8988T (cell line): Measurements from ENCODE around the gene DACH1.
"Not testable (repeated sequence)": the region's sequence is repeated elsewhere in the genome, so short reads cannot be mapped to it uniquely, and the experiment has no call there.

Source experiments
- DNase-seq: peaks from one replicate; pipeline ENCODE4 v3.0.0; 2011

Gene DACH1

DNA sequence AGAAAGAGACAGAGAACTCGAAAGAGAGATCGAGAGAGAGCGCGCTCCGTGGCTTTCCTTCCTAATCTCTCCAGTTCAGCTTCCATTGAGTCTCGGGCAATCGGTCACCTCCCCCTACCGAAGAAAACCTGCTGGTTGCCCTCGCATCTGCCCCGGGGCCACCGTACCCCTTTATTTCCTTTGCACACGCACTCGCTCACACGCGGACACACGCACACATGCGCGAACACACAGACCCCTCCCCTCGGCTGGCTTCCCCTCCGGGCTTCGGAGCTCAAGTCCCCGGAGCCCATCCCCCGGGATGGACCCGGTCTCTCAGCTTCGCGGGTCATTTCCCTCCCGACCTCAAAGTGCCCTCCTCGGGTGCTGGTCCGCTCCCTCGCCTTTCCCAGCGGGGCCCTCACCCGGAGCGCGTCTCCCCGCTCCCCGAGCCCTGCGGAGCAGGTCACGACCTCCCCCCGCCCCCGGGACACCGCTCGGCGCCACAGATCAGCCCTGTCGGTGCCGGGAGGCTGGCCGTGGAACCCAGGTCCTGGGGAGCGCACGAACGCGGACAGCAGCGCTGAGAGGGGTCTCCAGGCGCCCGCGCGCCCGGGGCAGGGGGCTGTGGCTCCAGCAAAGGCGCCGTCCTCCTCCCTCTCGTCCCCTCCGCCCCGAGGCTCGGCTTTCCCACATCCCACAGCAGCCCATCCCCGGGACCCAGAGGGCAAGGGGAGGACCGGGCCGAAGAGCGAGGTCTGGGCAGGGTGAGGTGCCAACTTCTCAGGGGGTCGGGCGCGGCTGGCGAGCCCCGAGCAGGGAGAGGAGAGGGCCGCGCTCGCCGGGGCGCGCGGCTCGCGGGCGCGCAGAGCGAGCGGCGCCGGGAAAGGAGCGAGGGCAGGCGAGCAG lies 1.8 kb downstream of the DACH1 start:
- DNase-seq, result peak; percentile 32

DNA sequence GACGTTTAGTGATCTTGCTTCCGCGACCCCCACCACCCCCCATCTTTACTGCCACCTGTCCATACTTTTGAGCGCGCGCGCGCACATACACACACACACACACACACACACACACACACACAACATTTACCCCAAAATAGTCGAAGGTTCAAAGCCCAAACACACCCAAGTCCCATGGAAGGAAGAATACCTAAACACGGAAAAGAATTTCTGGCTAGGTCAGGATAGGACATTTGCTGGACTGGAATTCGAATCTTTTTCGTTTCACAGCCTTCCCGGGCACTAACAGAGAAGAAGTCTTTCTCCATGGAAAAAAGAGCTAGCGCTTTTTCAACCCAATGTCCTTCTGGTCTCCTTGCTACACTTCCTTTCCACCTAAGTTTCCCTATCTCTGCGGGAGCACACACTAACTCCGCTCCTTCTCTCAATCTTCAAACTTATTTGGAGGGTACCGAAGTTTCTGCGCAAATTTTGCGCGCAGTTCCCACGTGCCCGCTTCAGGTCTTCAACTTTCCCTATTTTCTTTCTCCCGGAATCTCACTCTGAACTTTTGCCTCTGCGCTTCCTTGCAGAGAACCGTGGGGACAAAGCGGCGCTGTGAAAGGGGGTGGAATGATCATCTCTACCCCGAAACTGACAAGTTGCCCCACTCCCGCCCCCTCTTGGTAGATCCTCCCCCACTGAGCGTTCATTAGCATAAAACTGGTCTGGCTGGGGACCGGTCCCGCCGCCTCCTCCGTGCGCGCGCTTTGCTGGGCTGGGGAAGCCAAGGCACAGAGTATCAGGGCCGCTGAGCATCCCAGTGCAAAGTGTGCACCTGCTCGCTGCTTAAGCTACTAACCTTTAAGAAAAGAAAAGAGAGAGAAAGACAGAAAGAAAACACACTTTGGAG lies 2.7 kb downstream of the DACH1 start:
- peak; percentile 36 for DNase-seq

DNA sequence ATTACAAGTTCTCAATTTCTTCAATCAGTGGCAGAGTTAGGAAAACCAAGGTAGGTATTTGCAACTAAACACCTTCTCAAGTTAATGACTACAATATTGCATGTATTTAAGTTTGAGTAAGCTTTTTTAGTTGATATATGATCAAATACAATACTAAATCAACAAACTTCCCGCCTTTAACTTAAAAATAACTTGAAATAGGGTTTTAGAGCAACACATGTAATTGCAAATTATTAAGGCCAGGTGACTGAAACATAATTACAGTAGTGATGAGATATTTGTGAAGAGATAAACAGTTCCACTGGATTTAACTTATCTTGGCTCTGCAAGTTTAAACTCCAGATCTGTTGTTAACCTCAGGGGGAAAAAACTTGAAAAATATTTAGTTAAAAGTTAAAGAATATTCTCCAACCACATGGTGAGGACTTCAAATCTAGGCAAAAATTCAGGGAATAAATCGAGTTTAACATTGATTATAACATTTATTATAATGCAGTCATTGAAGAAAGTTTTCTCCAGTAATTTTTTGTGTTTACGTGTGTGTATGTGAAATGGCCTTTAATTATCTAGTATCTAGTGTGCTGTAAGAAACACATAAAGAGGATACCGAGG lies 3.6 kb downstream of the DACH1 start:
- DNase-seq, result no peak

DNA sequence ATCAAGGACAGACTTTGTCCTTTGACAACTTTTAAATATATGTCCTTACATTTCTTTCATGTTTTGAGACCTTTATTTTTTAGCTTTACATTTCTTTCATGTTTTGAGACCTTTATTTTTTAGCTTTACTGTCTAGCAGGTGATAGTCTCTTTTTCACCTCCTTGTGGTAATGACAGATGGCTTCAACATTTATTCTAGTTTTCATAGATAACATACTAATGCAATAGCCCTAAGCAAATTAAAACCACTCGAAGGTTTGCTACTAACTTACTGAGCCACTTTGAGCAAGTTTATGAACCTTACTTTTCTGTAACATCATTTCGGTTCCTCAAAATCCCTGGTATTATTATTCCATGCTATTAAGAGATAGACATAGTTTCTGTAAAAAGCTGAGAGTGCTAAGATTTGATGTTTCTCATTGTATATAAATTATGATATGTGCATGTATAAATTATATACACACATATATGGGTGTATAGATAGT lies 4.5 kb downstream of the DACH1 start:
- no peak for DNase-seq

DNA sequence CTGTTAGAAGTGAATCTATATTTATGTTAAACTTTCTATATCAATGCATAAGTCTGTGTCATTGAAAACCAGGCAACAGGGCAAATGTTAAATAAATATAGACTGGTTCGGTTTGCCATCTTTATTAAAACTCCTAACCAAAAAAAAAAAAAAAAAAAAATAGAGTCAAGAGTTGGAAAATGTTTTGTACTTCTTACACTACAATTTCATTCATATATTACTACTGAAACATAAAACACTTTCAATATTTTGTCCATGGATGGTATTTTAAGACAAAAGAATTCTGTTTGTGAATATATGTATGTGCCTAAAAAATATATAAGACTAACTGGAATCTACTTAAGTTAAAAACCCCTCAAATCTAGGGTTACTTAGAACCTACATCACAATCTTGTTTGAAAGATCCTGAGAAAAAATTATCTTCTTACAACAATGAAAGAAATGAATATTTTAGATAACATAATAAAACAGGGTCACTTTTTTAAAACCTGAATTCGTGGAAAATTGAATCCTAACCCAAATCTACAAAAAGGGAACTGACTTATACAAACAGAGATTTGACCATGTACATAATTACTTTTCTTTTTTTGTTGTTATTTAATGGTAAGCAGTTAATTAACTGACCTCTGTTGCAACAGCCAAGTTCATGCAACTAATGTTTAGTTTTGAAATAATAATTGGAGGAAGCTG lies 5.1 kb downstream of the DACH1 start:
- DNase-seq, result no peak

DNA sequence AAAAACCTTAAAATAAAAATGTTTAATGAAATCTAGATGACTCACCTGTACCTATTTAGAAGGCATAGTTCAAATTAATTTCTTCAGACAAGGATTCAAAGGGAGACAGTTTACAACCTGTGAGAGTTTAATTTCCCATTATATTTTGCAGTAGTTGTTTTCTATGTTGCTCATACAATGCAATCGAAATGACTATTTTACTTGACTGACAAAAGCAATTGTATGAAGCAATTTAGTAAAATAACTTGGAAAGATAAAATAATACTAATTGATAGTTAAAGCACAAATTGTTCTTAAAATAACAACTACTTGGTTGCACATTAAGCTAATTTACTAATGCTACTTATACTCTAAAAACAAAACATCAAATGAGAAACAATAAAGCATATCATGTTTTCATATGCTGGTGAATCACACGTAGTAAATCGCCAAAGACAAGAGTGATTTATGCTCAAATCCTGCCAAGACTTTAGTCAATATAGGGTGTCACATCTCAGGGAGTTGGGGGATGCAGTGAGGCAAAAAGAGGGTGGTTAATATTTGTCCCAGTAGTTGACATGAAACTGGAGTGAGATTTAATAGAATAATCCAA lies 6.4 kb downstream of the DACH1 start:
- DNase-seq, result no peak

DNA sequence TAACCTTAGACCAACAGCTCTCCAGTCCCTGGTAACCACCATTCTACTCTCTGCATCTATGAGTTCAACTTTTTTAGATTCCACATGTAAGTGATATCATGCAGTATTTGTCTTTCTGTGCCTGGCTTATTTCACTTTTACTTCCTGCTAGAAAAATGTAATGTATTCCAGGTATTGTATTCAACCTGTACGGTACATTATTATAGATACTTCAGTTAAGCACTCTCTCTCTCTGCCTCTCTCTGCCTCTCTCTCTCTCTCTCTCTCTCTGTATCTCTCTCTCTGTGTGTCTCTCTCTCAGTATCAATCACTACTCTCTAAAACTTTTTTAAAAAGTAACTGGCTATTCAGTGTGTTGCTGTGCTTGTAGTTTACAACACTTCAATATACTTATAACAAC lies 8.4 kb downstream of the DACH1 start:
- no peak for DNase-seq

DNA sequence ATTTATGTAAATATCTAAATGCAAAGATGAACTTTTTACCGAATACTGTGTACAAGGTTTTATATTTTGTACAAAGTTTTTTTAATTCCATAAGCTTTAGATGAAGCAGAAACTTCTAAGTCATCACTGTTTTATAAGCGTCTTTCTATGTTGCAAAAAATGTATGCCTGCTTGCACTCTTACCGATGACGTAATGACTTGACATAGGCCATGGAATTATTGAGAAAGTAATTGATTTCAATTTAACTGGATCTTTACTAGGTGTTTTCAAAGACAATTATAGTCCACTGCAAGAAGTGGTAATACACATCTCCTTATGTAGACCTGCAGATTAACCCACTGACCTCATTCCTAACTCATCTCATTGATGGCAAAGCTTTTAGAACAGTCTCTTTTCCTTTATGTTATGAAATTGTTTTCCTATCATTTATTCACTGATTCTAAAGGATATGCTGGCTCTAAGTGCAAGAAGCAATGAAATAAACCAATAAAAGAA lies 10.4 kb downstream of the DACH1 start:
- DNase-seq, result no peak

DNA sequence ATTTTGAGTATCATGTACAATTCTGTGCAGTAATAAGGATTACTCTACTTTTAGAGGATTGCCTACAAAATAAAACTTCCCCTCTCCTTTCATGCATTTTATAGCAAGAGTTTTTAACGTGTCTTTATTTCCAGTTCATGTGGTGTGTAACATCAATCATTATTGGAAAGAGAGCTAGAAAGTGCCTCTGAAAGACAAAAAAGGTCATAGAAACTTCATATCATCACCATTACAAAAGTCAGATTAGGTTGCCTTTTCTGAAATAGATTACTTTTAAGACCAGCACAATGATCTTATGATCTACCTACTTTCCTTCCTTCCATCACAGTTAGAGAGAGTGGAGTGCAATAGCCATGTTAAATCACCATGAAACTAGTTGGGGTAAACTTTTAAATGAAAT lies 12.6 kb downstream of the DACH1 start:
- DNase-seq, result no peak

DNA sequence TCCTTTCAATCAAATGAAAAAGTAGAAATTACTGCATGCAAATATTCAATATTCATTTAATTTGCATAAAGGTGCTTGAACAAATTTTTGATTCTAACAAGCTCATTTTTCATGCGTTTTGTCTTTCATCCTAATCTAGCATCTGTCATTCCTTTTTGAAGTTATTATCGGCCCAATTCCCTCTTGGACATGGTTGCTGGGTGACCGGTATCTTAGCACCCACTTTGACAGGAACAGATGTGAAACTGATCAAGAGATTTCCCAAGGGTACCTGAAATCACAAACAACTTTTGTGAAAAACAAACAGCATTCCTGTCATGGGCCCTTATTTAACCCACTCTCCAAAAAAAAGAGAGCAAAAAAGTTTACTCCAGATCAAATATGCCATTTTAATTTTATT lies 13.3 kb downstream of the DACH1 start:
- no peak for DNase-seq

DNA sequence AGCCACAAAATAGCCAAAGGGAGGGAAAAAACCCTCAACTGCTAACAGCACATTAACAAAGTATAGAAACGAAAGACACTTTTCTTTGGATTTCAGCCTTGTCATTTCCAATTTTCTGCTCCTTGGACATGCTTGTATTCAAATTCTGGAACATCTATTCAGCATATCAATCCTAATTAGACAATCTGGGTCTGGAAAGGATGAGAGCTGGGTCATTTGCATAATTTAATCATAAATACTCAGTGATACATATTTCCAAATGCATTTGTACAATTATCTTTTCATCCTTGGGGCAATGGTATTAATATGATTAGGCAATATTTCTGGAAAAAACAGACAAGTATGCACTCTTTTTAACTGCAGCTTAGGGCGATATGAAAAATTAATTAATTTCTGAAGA lies 14.3 kb downstream of the DACH1 start:
- DNase-seq, result no peak

DNA sequence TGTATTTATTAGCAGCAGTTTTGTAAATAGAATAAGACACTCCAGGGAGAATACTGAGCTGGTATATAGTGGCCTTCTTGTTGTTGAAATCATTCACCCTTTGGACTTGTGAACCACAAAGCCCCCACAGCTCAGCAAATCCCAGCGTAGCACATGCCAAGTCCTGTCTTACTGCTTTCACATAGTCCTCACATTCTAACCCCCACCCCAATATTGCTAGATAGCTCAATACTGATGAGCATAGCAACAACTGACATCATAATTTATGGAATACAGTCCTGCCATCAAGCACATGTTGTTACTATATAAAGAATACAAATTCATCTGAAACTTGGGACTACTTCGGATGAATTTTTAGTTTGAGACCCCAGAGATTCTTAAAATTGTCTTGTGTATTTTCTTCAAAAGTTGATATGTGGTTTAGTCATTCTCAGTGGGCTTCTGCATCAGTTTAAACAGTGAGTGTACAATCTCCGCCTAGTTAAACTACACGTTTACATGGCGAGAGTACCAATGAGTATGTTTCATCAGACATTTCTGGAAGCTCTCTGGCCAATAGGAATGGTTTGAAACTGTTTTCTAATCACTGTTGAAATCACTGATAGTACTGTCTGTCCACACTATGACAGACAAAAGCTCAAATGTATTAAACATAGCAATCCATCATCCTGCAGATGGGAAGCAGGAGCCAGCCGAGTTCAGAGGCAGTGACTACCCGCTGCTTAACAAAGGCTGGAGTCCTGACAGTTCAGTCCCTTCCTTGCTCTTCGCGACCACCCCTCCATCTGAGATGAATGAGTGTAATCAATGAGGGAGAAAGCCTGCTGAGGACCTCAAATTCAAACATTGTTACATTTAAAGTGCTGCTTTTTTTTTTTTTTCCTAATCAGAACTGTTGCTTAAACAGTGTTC lies 15.2 kb downstream of the DACH1 start:
- no peak for DNase-seq

DNA sequence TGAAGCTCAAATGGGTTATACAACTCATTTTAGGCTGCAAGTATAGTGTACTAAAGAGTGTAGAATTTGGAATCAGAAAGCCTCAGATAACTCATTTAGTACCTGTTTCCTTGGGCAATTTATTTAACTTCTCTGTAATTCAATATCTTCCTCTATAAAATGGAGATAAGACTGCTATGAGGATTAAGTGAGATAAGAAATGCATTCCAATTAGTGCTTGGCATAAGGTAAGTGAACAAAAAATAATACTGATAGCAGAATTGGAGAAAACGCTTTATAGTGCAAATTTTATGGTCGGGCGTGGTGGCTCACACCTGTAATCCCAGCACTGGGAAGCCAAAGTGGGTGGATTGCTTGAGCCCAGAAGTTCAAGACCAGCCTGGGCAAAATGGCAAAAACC lies 25.0 kb downstream of the DACH1 start:
- DNase-seq, result no peak

DNA sequence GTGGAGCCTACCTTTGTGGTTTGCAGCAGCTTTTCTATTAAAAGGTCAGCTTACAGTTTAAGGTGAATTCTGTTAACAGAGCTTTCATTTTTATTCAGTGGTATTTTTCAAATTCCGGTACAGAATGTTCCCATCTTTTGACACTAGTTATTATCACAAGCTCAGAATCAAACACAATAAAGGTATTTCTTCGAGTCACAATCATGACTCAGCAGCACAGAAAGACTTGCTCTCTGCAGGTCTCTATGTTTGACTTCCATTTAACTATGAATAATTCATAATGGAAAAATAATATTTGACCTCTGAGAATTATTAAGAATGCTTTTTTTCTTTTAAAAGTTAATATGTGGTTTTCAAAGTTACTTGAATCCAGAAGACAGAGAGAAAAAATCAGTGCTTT lies 28.2 kb downstream of the DACH1 start:
- no peak for DNase-seq

DNA sequence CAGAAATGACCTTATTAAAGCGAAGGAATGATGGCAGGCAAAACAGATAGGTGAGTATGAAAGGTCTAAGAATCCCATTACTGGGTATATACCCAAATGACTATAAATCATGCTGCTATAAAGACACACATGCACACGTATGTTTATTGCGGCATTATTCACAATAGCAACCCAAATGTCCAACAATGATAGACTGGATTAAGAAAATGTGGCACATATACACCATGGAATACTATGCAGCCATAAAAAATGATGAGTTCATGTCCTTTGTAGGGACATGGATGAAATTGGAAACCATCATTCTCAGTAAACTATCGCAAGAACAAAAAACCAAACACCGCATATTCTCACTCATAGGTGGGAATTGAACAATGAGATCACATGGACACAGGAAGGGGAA lies 29.4 kb downstream of the DACH1 start:
- DNase-seq, result not testable (repeated sequence)

DNA sequence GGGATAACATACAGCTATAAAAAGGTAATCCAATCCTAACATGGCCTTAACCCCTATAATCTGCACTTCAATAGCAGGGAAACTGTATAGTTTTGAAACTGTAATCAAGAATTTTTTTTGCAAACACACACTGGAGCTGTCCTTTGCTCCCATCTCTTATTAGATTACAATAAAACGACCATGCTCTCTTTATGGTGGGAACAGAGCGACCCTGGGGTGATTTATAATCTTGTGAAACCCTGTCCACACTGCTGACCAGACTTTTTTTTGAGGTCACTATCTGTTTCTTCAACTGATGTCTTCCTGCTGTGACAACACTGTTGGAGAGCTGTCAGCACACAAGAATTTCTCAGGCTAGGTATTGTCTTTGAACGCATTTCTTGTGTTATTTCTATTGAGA lies 35.3 kb downstream of the DACH1 start:
- DNase-seq, result no peak

DNA sequence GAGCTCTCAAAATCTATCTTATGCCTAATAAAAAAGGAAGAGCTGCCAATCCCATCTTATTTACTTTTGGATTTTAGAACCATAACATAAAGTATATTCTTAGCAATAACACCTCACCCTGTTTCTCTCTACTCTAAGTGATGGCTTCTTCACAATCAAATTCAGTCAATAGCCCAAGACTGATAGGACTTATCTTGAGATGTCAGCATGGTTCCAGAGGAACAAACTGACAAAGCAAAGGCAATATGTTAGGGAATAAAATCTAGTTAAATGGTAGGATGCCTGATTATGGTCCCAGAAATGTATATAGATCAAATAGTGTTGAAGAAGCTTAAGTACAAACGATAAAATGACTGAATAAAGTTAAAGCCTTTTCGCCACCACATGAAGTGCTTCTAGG lies 36.3 kb downstream of the DACH1 start:
- DNase-seq, result no peak

DNA sequence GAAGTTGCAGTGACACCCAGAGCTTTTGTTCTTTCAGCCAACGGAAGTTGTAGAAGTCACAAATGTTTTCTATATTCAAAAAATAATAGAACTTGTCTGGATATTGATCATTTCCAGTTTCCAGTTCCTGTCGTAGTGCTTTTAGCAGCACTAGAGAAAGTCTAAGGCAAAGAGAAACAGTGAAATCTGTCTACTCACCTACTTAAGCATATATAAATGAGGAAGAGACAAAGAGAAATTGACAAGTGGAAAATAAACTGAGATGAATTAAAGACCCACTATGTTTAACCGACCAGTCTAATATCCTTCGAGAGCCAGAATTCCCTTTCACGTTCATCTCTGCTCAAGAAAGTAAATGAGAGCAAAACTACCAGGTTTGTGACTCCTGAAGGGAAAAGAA lies 36.7 kb downstream of the DACH1 start:
- no peak for DNase-seq

DNA sequence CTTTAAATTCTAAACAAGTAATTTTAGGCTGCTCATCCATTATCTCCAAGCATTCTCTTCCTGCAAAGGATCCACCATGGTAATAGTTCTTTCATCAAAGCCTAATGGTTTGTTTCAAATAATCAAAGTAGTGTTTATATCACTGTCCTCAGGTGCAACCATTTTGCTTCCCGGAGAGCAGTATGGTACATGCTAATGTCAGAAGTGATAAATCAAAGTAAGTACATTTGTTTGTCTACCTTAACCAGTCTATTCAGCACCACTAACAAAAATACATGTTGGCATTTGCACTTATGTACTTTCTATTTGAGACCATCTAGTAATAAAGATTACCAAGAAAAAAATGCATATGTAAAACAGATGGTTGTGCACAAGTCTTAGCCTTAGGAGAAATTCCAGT lies 37.5 kb downstream of the DACH1 start:
- DNase-seq, result no peak

DNA sequence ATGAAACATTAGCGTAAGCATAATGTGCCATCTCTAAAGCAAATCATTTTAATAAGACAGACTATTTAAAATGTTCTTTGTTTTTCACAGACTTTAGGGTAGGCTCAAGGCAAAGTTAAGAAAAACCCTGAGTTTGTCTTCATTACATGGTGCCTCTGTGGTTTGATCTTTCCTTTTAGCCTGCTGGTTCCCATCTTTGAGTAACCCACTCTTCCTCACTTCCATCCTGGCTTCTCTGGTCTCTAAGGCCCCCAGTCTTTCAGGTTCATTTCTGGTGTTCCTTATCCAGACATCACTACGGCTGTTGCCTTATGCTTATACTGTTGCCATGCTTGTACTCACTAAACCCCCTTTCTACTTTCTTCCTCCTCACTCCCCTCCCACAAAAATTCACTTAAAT lies 38.4 kb downstream of the DACH1 start:
- no peak for DNase-seq

DNA sequence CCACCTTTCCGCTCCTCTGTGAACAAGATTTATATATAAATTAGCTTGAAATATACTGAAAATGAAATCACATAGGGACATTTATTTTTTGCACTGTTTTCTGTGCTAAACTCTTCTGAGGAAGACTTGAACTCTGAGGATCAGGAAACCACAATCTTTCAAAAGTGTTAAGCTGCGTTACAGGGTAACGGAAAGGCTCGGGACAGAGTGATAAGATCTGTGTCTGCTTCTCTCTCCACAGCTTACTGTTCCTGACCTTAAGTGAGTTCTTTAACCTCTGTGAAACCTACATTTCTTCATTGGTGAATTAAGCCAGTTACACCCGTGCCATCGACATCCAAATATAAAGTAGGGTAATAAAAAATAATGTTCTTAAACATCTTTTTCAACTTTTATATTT lies 38.9 kb downstream of the DACH1 start:
- no peak for DNase-seq
